ENCODE measurements around the gene COQ6. TPM values are rescaled to one million over a fixed set of nuclear protein-coding genes. Genes with fewer than 3 reads are reported as not detected.
"Not testable (repeated sequence)": the region's sequence is repeated elsewhere in the genome, so short reads cannot be mapped to it uniquely, and the experiment has no call there.

Gene COQ6
- total RNA-seq, 1 experiment from 2014 or later = 24.4 TPM

GRCh38 chr14:73977896-73978295 lies 27.8 kb downstream of the COQ6 start:
- no peak for DNase-seq (ENCODE audit: low read depth)

GRCh38 chr14:73988065-73988464 lies 38.0 kb downstream of the COQ6 start:
- no peak for DNase-seq (ENCODE audit: low read depth)

DNA sequence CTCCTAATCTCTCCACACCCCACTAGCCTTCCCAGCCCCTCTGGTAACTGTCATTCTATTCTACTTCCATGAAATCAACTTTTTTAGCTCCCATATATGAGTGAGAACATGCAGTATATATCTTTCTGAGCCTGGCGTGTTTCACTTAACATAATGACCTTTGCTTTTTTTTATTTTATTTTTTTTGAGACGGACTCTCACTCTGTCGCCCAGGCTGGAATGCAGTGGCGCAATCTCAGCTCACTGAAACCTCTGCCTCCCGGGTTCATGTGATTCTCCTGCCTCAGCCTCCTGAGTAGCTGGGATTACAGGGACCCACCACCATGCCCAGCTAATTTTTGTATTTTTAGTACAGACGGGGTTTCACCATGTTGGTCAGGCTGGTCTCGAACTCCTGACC lies 38.6 kb downstream of the COQ6 start:
- DNase-seq (ENCODE audit: low read depth) = not testable (repeated sequence)

GRCh38 chr14:73991092-73991491 lies 41.0 kb downstream of the COQ6 start:
- no peak for DNase-seq (ENCODE audit: low read depth)

DNA sequence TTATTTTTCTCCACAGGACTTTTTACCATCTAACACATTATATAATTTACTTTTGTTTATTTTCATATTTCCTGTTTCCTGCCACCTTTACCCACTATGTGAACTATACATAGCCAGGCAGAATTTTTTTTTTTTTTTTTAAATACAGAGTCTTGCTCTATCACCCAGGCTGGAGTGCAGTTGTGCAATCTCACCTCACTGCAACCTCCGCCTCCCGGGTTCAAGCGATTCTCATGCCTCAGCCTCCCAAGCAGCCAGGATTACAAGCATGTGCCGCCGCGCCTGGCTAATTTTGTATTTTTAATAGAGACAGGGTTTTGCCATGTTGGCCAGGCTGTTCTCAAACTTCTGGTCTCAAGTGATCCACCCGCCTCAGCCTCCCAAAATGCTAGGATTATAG lies 44.8 kb downstream of the COQ6 start:
- DNase-seq (ENCODE audit: low read depth) = not testable (repeated sequence)

- DNase-seq (ENCODE audit: low read depth) = no peak
Observed at GRCh38 chr14:73995977-73996378, 45.9 kb downstream of the COQ6 start.

GRCh38 chr14:73996731-73997107 lies 46.6 kb downstream of the COQ6 start:
- no peak for DNase-seq (ENCODE audit: low read depth)

GRCh38 chr14:73997108-73997943 lies 47.2 kb downstream of the COQ6 start:
- no peak for DNase-seq (ENCODE audit: low read depth)

DNA sequence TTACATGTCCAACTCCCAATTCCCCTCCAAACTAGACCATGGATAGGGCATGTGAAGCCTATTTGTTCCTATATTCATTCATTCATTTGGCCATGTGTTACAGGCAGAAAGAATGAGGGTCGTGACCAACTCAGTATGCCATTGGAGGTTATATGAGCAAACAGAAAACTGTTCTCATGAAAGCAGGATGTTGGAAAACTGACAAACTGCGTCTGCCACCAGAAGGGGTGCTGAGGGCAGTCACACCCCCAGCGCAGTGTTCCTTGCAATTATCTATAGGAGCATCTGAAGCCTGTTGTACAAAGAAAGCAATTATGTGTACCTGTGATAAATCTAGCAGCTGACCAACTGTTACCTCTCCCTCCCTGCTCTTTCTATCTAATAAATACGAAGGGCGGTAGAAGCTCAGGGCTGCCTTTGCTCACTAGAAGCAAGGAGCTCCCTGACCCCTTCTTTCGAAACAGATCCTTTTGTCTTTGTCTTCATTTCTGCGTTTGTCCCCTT lies 47.9 kb downstream of the COQ6 start:
- DNase-seq (ENCODE audit: low read depth) = no peak

GRCh38 chr14:73998726-73999125 lies 48.6 kb downstream of the COQ6 start:
- DNase-seq (ENCODE audit: low read depth) = no peak

DNA sequence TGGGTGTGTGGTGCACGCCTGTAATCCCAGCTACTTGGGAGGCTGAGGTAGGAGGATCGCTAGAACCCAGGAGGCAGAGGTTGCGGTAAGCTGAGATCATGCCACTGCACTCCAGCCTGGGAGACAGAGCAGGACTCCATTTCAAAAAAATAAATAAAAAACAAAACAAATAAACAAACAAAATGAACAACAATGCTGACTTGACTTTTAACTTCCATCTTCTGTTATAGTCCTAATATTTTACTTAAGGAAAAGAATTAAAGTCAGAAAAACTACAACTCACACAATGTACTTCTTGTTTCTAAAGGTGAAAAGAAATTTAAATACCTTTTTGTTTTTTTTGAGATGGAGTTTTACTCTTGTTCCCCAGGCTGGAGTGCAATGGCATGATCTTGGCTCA lies 55.6 kb downstream of the COQ6 start:
- not testable (repeated sequence) for DNase-seq (ENCODE audit: low read depth)

DNA sequence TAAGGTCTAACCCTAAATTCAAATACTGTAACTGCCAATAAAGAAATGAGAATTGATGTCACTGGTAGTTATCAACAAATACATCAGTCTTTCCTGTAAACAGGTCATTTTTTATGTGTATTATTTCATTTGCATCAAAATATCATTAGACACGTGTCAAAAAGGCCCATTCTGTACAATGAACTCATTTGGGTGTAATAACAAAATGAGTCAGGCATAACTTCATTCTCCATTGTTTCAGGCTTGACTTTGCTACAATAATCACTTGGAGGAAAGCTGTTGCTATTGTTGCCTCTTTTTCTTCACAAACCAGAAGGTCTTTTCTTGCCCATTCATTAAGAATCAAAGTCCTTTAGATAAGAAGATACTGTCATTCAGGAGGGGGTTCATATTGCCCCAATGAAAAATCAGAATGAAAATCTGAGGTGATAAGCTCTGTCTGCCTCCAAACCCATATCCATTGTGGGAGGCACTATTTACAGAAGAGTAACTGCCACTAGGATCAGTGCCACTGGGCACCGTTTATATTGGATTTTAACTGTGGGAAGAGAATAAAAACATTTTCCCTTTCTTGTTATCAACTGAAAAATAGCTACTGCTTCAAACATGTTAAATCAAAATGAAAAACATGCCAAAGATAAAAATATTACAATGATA lies 58.9 kb downstream of the COQ6 start:
- no peak for DNase-seq (ENCODE audit: low read depth)

Other genes with a start within 250 kb of the COQ6 start
- 20.4 and 26.6 TPM in 2 replicates for gene PNMA1, start 235.9 kb upstream of the COQ6 start, total RNA-seq (2014; rRNA removed; shearing (Covaris generic))
- gene PTGR2, start 98.5 kb upstream of the COQ6 start, total RNA-seq (2014; rRNA removed; shearing (Covaris generic)) = 4.9 and 5.1 TPM in 2 replicates
- gene ZNF410, start 63.4 kb upstream of the COQ6 start, total RNA-seq (2014; rRNA removed; shearing (Covaris generic)) = 64.9 and 67.9 TPM in 2 replicates
- gene FAM161B, start 208 bp upstream of the COQ6 start, total RNA-seq (2014; rRNA removed; shearing (Covaris generic)) = 1.8 and 2.1 TPM in 2 replicates
- gene ENTPD5, start 69.0 kb downstream of the COQ6 start, total RNA-seq (2014; rRNA removed; shearing (Covaris generic)) = 6.4 and 6.5 TPM in 2 replicates
- 2.4 and 4.0 TPM in 2 replicates for gene BBOF1, start 69.0 kb downstream of the COQ6 start, total RNA-seq (2014; rRNA removed; shearing (Covaris generic))
- 8.9 and 13.7 TPM in 2 replicates for gene ALDH6A1, start 134.2 kb downstream of the COQ6 start, total RNA-seq (2014; rRNA removed; shearing (Covaris generic))
- gene LIN52, start 134.7 kb downstream of the COQ6 start, total RNA-seq (2014; rRNA removed; shearing (Covaris generic)) = 11.2 and 13.5 TPM in 2 replicates

Measured in RPMI7951 (cell line).